CMK (cell line): ENCODE measurements around the gene VAV1.
"Not testable (repeated sequence)": the region's sequence is repeated elsewhere in the genome, so short reads cannot be mapped to it uniquely, and the experiment has no call there.

Experiments used
- DNase-seq: peaks from one replicate; pipeline ENCODE4 v3.0.0-alpha.2; 2010; ENCODE audit warnings: low read depth

Gene VAV1

DNA sequence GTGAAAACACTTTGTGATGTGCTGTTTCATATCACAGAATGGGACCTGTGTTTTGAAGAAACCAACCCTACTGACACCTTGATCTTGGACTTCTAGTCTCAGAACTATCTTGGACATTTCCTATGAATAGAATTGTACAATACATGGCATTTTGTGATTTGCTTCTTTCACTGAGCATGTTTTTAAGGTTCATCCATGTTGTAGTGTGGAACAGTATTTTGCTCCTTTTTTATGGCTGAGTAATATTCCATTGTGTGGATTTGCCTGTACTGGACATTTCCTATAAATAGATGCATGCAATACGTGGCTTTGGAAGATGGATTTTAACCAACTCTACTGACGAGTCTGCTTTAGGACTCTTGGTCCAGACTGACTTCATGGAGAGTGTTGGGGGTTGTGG is 46.8 kb downstream of the VAV1 start:
- DNase-seq, result no peak

DNA sequence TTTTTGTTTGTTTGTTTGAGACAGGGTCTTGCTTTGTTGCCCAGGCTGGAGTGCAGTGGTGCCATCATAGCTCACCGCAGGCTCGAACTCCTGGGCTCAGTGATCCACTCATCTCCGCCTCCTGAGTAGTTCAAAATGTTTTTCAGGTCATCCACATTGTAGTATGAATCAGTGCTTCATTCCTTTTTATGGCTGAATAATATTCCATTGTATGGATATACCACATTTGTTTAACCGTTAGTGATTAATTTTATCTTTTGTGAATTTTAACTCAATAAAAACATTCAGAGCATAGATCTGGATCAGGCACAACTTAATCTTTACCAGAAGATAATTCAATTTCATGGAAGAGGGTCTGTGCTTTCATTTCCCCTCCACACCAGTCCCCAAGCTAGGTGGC is 47.7 kb downstream of the VAV1 start:
- no peak for DNase-seq

DNA sequence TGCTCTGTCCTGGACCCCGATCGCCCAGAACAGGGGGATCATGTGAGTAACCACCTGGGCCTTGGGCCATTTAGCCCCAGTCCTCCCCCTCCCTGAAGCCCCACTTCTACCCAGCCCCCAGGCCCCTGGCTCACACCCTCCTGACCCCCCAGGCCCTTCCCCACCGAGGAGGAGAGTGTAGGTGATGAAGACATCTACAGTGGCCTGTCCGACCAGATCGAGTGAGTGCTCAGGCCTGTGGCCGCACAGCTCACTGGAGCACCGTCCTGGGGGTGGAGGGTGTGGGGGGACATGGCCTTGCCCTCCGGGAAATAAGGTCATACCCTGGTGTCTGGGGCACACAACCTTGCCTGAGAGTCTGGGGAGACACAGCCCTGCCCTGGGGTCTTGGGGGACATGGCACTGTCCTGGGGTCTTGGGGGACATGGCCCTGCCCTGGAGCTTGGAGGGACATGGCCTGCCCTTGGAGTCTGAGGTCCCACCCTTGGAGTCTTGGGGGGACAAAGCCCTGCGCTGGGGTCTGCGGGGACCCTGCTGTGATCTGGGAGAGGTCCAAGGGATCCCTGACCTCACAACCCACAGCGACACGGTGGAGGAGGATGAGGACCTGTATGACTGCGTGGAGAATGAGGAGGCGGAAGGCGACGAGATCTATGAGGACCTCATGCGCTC is 49.3 kb downstream of the VAV1 start:
- DNase-seq, result no peak

DNA sequence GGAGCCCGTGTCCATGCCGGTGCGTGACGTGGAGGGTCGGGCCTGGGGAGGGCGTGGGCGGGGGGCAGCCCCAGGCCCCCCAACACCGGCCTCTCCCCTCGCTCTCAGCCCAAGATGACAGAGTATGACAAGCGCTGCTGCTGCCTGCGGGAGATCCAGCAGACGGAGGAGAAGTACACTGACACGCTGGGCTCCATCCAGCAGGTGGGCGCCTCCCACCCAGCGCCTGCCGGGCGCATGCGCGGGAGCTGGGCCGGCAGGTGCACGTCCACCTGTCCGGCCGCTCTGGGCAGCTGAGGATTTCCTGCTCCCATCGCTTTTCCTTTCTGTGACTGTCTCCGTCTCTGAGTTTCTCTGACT is 49.8 kb downstream of the VAV1 start:
- no peak for DNase-seq

DNA sequence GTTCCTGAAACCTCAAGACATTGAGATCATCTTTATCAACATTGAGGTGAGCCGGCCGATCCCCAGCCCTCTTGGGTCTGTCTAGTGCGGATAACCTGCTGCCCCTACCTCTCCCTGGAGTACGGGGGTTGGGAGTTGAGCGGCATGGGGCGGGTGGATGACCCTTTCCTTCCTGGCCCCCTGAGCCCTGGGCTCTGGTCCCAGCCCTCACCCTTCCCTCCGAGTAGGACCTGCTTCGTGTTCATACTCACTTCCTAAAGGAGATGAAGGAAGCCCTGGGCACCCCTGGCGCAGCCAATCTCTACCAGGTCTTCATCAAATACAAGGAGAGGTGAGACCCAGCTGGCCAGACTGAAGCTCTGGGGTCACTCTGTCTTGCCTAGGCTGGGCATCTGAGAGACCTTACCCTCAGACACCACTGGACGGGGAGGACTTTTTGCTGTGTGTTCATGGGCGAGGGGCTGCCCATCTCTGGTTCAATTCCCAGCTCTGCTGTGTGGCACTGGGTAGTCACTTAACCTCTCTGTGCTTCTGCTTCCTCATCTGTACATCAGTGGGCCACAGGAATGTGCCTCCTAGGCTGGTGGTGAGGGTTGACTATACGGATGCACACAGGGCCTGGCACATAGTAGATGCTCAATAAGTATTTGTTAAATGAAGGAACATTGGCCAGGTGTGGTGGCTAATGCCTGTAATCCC is 52.7 kb downstream of the VAV1 start:
- DNase-seq, result no peak

DNA sequence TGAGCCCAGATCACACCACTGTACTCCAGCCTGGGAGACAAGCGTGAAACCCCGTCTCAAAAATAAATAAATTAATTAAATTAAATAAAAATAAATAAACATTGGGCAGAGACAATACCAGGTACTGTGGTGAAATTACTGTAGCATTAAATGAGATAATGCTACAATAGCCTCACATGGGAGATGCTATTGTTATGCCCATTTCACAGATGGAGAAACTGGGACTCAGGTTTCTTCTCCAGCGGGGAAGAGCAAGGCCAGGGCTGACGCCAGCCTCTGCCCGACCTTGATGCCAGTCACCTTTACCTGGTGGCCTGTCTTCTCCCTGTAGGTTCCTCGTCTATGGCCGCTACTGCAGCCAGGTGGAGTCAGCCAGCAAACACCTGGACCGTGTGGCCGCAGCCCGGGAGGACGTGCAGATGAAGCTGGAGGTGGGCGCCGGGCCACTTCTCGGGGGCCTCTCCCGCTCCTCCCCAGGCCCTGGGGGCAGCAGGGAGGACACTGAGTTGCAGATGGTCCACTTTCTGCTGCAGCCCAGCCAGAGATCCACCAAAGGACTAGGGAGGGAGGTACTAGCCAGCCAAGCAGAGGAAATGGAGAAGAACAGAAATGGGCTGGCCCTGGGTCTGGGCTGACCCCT is 53.9 kb downstream of the VAV1 start:
- DNase-seq, result no peak

DNA sequence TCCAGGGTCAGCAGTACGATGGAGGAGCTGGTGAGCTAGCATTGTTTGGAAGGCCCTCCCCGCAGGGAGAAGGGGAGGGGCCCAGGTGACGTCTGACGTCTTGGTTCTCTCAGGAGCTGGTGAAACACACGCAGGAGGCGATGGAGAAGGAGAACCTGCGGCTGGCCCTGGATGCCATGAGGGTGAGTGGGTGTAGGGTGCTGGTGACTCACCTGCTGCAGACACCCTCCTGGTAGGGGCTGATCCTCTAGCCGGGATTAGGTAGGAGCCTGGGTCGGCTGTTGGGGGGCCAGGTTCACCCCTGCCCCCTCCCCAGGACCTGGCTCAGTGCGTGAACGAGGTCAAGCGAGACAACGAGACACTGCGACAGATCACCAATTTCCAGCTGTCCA is 55.8 kb downstream of the VAV1 start:
- DNase-seq, result no peak

DNA sequence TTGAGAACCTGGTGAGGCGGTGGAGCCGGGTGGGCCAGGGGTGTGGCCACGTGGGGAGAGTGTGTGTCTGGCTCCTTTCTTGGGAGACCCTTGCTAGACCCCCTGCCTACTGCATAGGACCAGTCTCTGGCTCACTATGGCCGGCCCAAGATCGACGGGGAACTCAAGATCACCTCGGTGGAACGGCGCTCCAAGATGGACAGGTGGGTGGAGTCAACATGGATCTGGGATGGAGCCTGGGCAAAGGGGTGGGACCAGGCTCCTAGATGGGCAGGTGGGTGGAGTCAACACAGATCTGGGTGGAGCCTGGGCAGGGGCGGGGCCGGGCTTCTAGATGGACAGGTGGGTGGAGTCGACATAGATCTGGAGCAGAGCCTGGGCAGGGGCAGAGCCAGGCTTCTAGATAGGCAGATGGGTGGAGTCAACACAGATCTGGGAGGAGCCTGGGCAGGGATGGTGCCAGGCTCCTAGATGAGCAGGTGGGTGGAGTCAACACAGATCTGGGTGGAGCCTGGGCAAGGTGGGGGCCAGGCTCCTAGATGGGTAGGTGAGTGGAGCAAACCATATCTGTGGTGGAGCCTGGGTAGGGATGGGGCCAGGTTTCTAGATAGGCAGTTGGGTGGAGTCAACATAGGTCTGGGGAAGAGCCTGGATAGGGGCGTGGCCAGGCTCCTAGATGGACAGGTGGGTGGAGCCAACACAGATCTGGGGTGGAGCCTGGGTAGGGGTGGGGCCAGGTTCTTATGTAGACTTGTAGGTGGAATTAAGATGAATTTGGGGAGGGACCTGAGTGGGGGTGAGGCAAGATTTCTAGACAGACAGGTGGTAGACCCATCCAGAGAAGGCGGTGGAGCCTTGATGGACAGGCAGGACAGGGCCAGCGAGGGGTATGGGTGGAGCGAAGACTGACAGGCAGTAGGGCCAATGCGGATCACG is 56.5 kb downstream of the VAV1 start:
- DNase-seq, result peak; percentile 70

DNA sequence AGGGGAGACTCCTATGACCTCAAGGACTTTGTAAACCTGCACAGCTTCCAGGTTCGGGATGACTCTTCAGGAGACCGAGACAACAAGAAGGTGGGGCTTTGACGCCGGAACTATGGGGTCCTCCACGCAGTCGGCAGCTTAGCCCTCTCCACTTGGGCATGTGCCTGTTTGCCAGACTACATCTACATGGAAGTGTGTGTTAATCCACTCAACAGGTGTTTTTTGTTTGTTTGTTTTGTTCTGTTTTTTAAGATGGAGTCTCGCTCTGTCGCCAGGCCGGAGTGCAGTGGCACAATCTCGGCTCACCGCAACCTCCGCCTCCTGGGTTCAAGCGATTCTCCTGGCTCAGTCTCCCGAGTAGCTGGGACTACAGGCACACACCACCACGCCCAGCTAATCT is 57.3 kb downstream of the VAV1 start:
- DNase-seq, result not testable (repeated sequence)

DNA sequence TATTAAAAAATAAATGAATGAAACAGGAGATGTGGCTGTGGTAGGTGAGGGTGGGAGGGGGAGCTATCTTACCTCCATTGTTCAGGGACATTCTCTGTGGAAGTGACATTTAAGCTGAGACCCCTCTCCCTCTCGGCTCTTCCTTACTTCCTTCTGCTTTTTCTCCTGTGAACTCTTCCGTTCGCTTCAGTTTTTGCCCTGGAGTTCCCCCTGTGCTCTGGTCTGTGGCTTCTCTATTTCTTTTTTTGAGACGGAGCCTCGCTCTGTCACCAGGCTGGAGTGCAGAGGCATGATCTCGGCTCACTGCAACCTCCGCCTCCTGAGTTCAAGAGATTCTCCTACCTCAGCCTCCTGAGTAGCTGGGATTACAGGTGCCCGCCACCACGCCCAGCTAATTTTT is 58.6 kb downstream of the VAV1 start:
- DNase-seq, result not testable (repeated sequence)

DNA sequence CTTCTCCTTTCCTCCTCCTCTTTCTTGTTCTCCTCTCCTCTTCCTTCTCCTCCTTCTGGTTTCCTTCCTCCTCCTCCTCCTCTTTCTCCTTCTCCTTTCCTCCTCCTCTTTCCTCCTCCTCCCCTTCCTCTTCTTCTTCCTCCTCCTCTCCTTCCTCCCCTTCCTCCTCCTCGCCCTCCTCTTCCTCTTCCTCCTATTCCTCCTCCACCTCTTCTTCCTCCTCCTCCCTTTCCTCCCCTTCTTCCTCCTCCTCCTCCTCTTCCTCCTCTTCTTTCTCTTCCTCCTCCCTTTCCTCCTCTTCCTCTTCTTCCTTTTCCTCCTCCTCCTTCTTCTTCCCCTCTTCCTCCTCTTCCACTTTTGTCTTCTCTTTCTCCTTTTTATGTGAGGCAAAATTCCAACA is 59.9 kb downstream of the VAV1 start:
- no peak for DNase-seq

DNA sequence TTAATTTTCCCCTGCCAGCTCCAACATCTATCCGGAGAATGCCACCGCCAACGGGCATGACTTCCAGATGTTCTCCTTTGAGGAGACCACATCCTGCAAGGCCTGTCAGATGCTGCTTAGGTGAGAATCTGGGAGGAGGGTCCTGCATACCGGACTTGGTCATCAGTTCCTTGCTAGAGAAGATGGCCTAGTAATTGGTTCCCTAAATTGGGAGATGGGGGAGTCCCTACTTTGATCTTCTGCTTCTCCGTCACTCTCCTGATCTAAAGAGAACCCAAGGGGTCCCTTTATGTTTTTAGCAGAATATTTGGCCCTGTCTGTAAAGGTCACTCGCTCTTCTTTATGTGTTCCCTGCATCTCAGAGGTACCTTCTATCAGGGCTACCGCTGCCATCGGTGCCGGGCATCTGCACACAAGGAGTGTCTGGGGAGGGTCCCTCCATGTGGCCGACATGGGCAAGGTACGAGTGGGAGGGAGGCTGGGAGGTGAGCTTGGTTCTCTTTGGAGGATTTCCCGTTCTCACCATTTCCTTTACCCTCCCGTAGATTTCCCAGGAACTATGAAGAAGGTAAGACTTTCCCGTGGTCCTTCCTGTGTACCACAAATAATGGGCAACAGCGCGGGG is 60.8 kb downstream of the VAV1 start:
- DNase-seq, result no peak

DNA sequence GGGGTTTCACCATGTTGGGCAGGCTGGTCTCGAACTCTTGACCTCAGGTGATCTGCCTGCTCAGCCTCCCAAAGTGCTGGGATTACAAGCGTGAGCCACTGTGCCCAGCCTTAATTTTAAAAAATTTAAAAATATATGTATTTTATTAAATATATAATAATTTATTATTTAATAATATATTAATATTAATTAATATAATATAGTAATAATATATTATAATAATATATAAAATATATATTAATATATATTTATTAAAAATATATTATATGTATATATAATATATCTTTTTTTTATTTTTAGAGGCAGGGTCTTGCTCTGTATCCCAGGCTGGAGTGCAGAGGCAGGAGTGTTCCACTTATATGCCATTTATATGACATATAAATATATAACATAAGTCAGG is 61.9 kb downstream of the VAV1 start:
- no peak for DNase-seq

DNA sequence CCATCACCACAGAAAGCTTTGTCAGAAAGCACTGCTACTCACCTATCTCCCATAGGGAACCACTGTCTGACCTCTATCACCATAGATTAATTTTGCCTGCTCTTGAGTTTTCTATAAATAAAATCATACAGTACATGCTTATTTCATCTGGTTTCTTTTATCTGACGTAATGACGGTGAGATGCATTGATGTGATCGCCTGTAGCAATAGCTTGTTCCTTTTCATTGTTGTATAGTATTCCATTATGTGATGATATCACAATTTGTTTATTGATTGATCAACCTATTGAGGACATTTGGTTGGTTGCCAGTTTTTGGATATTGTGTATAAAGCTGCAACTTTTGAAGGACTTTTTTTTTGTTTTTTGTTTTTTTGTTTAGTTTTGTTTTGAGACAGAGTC is 63.0 kb downstream of the VAV1 start:
- DNase-seq, result no peak

DNA sequence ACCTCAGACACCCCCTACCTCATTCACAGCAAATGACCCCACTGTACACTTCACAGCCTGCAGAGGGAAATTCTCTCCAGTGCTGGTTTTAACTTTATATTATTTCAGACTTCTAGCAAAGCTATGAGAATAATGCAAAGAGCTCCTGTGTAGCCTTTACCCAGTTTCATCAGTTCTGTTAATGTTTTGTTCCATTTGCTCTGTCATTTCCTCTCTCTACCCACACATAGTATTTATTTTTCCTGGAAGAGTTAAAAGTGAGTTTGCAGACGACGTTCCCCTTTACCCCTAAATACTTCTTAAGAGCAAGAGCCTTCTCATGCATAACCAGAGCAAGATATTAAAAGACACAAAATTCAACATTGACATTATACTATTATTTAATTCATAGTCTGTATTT is 65.0 kb downstream of the VAV1 start:
- DNase-seq, result no peak

DNA sequence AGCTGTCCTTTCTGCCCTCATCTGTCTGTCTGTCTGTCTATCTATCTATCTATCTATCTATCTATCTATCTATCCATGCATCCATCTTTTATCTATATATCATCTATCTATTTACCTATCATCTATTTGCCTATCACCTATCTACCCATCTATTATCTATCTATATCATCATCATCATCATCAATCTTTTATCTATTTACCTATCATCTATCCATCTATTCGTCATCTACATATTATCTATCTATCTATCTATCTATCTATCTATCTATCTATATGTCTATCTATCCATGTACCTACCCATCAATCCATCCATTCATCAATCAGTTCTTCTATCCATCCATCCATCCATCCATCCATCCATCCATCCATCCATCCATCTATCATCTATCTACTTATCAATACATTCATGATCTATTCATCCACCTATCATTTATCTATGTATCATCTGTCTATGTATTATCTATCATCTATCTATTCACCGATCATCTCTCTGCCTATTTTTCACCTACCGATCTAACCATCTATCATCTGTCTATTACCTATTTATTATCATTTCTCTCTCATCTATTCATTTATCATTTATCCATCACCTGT is 65.7 kb downstream of the VAV1 start:
- no peak for DNase-seq

DNA sequence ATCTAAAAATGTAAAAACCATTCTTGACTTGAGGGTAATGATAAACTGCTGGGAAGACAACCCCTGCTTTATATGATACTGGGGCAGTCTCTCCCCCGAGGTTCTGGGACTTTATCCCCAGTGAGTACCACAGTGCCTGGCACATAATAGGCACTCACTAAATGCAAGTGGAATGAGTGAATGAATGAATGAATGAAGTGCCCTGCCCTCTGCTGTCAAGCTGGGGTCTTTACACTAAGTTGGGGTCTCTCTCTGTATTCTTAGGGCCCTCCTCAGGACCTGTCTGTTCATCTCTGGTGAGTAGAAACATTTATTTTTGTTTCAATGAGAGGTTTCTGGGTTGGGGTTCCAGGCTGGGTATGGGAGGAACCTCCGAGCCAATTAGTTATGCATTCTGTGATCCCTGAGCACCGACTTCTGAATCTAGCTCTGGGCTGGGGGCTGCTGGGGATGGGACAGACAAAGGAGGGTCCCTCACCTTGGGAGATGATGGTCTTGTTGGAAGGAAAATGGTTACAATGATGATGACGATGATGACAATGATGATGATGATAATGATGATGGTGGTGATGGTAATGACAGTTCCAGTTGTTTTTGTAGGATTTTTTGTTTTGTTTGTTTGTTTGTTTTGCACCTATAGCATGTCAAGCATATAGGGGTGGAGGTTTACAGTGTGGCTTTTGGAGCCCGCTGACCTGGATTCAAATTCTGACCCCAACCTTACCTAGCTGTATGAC is 70.5 kb downstream of the VAV1 start:
- DNase-seq, result no peak

DNA sequence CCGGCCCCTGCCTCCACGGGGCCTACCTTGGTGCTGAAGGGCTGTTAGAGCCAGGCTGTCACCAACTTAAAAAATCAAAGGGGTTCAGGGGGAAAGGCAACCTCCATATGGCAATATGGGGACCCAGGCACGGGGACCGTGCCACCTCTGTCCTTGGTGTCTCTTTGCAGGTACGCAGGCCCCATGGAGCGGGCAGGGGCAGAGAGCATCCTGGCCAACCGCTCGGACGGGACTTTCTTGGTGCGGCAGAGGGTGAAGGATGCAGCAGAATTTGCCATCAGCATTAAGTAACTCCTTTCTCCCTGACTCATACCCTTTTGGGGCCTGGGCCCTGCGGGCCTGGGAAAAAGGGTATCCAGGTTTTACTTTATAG is 75.3 kb downstream of the VAV1 start:
- no peak for DNase-seq

DNA sequence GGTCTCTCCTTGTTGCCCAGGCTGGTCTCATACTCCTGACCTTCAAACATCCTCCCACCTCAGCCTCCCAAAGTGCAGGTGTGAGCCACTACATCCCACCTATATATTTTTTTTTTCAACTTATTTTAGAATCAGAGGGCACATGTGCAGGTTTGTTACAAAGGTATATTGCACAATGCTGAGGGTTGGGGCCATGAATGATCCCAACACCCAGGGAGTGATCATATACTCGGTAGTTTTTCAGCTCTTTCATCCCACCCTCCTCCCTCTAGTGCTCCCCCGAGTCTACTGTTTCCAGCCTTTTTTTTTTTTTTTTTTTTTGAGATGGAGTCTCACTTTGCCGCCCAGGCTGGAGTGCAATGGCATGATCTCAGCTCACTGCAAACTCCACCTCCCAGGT is 76.5 kb downstream of the VAV1 start:
- no peak for DNase-seq

DNA sequence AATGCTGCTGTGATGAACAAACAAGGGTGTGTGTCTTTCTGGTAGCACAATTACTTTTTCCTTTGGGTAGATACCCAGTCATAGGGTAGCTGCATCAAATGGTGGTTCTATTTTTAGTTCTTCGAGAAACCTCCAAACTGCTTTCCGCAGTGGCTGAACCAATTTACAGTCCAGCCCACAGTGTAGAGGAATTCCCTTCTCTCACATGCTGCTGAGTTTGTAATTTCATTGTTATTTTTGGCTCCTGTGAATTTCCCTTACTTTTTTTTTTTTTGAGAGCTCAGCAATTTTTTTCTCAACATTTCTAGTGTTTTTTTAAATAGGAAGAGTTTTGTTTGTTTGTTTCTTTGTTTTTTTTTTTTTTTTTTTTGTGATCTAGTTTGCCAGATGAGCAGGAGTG is 77.4 kb downstream of the VAV1 start:
- DNase-seq, result no peak

DNA sequence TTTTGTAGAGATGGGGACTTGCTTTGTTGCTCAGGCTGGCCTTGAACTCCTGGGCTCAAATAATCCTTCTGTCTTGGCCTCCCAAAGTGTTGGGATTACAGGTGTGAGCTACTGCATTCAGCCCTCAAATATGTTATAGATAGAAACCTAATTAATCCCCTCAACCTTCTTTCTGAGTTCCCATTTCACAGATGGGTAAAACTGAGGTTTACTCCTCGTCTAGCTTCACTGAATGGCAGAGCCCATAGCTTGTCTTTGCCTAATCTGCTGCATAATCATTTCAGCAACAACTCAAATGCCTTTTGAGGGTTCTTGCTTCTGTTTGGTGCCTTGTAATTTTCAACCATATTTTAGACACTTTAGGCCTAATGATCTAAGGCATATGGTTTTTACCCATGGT is 78.9 kb downstream of the VAV1 start:
- DNase-seq, result no peak
